Measurements from ENCODE around the gene SHKBP1. TPM values are rescaled to one million over a fixed set of nuclear protein-coding genes. Genes with fewer than 3 reads are reported as not detected.

Gene SHKBP1
- total and polyA plus RNA-seq, 9 of the 15 experiments (the other 6 are each of a cell fraction or from before 2014, with no cell fraction given), result 1.2 to 58.1 (median 22.3) TPM

DNA sequence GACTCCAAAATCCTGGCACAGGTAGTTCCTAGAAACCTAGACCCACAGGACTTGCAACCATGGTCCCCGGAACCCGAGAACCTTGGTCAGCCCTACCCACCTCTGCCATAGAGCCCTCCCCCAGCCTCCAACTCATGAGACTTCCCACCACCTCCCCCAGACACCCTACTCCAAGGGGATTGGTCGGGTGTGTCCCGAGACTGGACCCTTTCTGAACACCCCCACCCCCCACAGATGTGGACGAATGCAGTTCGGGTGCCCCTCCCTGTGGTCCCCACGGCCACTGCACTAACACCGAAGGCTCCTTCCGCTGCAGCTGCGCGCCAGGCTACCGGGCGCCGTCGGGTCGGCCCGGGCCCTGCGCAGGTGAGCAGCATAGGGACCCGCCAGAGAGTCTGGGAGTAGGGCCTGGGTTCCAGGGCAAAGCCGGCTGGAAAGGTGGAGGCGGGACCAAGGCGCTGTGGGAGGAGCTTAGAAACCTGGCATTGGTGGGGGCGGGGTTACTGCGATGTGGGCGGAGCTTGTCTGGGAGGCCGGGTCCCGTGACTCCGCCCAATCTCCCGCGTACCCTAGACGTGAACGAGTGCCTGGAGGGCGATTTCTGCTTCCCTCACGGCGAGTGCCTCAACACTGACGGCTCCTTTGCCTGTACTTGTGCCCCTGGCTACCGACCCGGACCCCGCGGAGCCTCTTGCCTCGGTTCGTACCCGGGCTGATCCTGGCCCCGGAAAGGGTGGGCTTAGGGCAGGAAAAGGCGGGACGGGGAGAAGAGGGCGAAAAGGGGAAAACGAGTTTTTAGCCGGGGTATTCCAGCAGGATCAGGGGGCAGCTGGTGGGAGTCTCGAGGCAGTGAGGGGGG is 36.4 kb downstream of the SHKBP1 start:
- peaks cover 29% of the 10 kb centered on the region; the same call in 2 of the 3 replicates for H3K36me3 ChIP-seq (ENCODE audit: control insufficient read depth, insufficient read depth, low read length)
- H3K79me2 ChIP-seq (ENCODE audit: control insufficient read depth, insufficient read depth, low read length), result peaks cover 4% of the 10 kb centered on the region; the same call in 2 of the 3 replicates
- peak overlapping the region; percentile 71 for H3K27ac ChIP-seq (ENCODE audit: extremely low read depth, low read depth, low read length)
- H3K9ac ChIP-seq (ENCODE audit: insufficient read depth in 1 of 2, low read depth in 2 of 2, low read length in 2 of 2), result peak overlapping the region; percentile 74 to 94; a peak in 3 of 4 replicates
- 0 out of 2 replicates have a peak, but pooled peaks cover 4% of the 10 kb centered on the region for H4K20me1 ChIP-seq (replicated peaks; ENCODE audit: control insufficient read depth, insufficient read depth, low read length)
- in situ Hi-C loops (cut with MboI), result no loop called here
- H3K9me3 ChIP-seq (replicated peaks; ENCODE audit: control insufficient read depth, insufficient read depth, low read depth, low read length), result no peaks in the 10 kb centered on the region
- ATAC-seq (peak; percentile 60), DNase-seq (ENCODE audit: extremely low read depth in 1 of 4, low spot score in 3 of 4) (peak; percentile 84 to 94 (median 89)), FAIRE-seq (peak; percentile 94)
- H3K27me3 ChIP-seq (ENCODE audit: control insufficient read depth in 2 of 2, insufficient read depth in 2 of 2, low read length in 2 of 2), result no peaks in the 10 kb centered on the region
- H2AFZ ChIP-seq (ENCODE audit: low read depth, low read length), result peak overlapping the region; percentile 91
- intact Hi-C loops (cut with micrococcal nuclease), result no loop called here
- H3K9me1 ChIP-seq (ENCODE audit: control insufficient read depth, insufficient read depth, low read length), result no peaks in the 10 kb centered on the region
- peaks cover 24 to 74% of the 10 kb centered on the region in 2 experiments for H3K4me1 ChIP-seq (replicated peaks in 1 of 2; ENCODE audit: control insufficient read depth in 2 of 2, insufficient read depth in 2 of 2, low read length in 2 of 2)
- H3K4me2 ChIP-seq (ENCODE audit: insufficient read depth, low read length), result peak overlapping the region; percentile 92
- WGBS (ENCODE audit: insufficient coverage, low coverage, missing lambda C conversion rate), result 23% methylated on average over 49 of the region's 50 CpGs
- BruUV-seq (replicated peaks), result no TSS peak
- peak overlapping the region; percentile 61 for H3K4me3 ChIP-seq
- ChIA-PET POLR2A (interaction anchor here (0.5 to 1.6 kb wide), 10 partner anchors 8 to 192 kb away, joined by 3 to 9 read pairs (median 4); partner anchors contain the start of genes LTBP4 and RAB4B), CTCF (ENCODE audit: low intra/inter-chr PET ratio) (interaction anchor here (0.9 kb wide), 1 partner anchor 22 kb away, joined by 8 read pairs; no protein-coding TSS in a partner anchor)
- TF ChIP-seq ZNF3 (CRISPR knock-in tag; IDR thresholded peaks at IDR 0.05) (no peak), ADNP (tag; IDR thresholded peaks at IDR 0.05) (no peak), CREM (IDR thresholded peaks at IDR 0.05; ENCODE audit: low read depth) (peak; percentile 43; the same call in 1 of the 2 replicates), SIN3A (IDR thresholded peaks at IDR 0.05; ENCODE audit: borderline replicate concordance in 2 of 2, control insufficient read depth in 1 of 2, low read depth in 2 of 2, low read length in 2 of 2) (no peak), HLTF (IDR thresholded peaks at IDR 0.05) (no peak), NFE2L1 (tag; IDR thresholded peaks at IDR 0.05; ENCODE audit: borderline replicate concordance, low read depth) (no peak), POLR2A (conservative IDR thresholded peaks at IDR 0.05) (peak; percentile 66), TOE1 (IDR thresholded peaks at IDR 0.05; ENCODE audit: borderline replicate concordance) (peak; percentile 89), TOE1 (CRISPR knock-in tag; IDR thresholded peaks at IDR 0.05; ENCODE audit: borderline replicate concordance, low read depth) (no peak), NCOA6 (IDR thresholded peaks at IDR 0.05) (peak; percentile 99), ZNF586 (CRISPR knock-in tag; conservative IDR thresholded peaks at IDR 0.05) (no peak), SIRT6 (IDR thresholded peaks at IDR 0.05; ENCODE audit: low read depth, low read length) (no peak), ZNF76 (CRISPR knock-in tag; IDR thresholded peaks at IDR 0.05; ENCODE audit: borderline replicate concordance) (no peak), XRCC4 (IDR thresholded peaks at IDR 0.05; ENCODE audit: extremely low read depth, insufficient read depth, insufficient read length) (no peak), OTX1 (CRISPR knock-in tag; IDR thresholded peaks at IDR 0.05) (no peak), CHD4 (IDR thresholded peaks at IDR 0.05; ENCODE audit: insufficient read depth, insufficient replicate concordance, low read depth, low read length, poor library complexity, severe bottlenecking) (peak; percentile 87), TRIM24 (IDR thresholded peaks at IDR 0.05) (peak in 1 of 2 experiments; percentile 91; a peak in 2 of 4 replicates)
- TF ChIP-seq, protein P1, sequence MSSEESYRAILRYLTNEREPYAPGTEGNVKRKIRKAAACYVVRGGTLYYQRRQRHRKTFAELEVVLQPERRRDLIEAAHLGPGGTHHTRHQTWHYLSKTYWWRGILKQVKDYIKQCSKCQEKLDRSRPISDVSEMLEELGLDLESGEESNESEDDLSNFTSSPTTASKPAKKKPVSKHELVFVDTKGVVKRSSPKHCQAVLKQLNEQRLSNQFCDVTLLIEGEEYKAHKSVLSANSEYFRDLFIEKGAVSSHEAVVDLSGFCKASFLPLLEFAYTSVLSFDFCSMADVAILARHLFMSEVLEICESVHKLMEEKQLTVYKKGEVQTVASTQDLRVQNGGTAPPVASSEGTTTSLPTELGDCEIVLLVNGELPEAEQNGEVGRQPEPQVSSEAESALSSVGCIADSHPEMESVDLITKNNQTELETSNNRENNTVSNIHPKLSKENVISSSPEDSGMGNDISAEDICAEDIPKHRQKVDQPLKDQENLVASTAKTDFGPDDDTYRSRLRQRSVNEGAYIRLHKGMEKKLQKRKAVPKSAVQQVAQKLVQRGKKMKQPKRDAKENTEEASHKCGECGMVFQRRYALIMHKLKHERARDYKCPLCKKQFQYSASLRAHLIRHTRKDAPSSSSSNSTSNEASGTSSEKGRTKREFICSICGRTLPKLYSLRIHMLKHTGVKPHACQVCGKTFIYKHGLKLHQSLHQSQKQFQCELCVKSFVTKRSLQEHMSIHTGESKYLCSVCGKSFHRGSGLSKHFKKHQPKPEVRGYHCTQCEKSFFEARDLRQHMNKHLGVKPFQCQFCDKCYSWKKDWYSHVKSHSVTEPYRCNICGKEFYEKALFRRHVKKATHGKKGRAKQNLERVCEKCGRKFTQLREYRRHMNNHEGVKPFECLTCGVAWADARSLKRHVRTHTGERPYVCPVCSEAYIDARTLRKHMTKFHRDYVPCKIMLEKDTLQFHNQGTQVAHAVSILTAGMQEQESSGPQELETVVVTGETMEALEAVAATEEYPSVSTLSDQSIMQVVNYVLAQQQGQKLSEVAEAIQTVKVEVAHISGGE (CRISPR knock-in tag; IDR thresholded peaks at IDR 0.05), result peak in 1 of 3 experiments; percentile 92; a peak in 2 of 6 replicates

Measured in K562 (cell line).